HG03457 (cell line): ENCODE measurements around the gene ST14.

Experiments used
- ATAC-seq: cut with Tn5 transposase; IDR thresholded peaks from one replicate; pipeline ENCODE4 v1.9.1; 2021; ENCODE audit warnings: moderate number of reproducible peaks; ENCODE audit not compliant: unreplicated experiment

Gene ST14

GRCh38 chr11:130206141-130206540 lies 46.6 kb downstream of the ST14 start:
- ATAC-seq, result no peak

- ATAC-seq, result no peak
Measured at GRCh38 chr11:130208241-130209127, 48.9 kb downstream of the ST14 start.

GRCh38 chr11:130209128-130209932 lies 49.7 kb downstream of the ST14 start:
- ATAC-seq, result no peak

DNA sequence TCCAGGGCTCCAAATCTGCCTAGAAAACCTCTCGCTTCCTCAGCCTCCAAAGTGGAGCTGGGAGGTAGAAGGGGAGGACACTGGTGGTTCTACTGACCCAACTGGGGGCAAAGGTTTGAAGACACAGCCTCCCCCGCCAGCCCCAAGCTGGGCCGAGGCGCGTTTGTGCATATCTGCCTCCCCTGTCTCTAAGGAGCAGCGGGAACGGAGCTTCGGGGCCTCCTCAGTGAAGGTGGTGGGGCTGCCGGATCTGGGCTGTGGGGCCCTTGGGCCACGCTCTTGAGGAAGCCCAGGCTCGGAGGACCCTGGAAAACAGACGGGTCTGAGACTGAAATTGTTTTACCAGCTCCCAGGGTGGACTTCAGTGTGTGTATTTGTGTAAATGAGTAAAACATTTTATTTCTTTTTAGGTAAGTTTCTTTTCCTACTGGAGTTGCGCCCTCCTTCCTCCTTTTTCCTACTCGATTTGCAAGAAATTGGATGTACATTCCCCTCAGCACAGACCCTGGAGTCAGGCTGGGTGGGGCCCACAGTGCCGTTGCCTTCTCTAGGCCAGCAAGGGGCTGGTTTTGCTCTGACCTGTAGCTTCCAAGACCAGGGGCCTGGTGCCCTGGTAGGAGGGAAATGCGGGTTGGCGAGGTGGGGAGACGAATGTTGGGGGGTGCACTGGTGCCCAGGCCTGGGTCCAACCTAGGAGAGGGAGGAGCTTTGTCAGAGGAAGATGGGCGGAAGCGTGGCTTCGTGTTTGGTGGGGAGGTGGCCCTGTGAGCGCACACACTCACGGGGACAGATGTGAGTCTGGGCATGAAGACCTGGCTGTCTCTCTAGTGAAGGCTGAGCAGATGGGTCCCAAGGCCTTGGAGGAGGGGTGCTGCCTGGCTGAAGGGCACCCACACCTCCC lies 50.6 kb downstream of the ST14 start:
- ATAC-seq, result no peak

GRCh38 chr11:130211144-130211543 lies 51.6 kb downstream of the ST14 start:
- no peak for ATAC-seq

DNA sequence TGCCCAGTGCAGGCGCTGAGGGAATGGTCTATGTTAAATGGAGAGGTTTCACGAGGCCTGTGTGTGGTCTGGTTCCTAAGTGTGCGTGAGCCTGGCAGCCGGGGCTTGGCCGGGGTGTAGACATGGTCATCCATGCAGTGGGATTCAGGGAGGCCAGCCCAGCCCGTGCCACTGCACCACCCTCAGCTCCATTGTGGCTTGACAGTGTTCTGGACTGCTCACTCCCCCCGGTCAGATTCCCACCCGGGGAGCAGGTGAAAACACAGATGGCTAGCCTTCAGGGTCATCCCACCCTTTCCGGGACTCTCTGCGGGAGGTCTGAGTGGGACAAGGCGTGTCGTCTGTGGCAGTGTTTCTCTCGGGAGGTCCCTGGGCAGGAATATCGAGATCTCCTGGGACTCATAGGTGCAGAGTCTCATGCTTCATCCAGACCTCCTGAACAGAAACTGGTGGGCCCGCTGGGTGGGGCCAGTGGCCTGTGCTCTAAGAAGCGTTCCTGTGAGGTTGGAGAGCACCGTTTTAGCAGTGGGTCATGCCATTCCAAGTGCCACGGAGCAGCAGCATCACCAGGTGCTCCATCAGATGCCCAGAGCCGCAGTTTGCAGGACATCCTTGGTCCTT lies 52.3 kb downstream of the ST14 start:
- ATAC-seq, result no peak

DNA sequence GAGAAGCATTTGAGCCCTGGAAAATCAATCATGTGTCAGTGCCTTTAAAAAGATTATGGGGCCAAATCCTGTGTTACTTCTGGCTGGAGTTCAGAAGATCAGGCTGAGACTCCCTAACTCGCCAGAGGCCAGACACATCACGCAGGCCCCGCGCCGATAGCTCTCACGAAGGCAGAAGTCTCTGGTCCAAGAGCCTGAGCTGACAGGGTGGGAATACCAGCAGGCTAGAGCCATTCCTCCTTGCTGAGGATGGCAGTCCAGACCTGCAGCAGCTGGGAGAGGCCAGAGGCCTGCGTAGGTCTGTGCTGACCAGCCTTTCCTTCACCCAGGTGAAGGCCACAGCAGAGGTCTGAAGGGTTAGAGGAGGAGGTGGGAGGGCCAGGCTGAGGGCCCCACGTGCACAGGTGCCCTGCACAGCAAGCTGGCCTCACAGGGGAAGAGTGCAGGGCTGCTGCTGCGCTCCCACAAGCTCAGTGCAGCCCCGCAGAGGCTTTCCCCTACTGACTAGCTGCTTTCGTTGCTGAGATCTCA lies 52.9 kb downstream of the ST14 start:
- no peak for ATAC-seq

DNA sequence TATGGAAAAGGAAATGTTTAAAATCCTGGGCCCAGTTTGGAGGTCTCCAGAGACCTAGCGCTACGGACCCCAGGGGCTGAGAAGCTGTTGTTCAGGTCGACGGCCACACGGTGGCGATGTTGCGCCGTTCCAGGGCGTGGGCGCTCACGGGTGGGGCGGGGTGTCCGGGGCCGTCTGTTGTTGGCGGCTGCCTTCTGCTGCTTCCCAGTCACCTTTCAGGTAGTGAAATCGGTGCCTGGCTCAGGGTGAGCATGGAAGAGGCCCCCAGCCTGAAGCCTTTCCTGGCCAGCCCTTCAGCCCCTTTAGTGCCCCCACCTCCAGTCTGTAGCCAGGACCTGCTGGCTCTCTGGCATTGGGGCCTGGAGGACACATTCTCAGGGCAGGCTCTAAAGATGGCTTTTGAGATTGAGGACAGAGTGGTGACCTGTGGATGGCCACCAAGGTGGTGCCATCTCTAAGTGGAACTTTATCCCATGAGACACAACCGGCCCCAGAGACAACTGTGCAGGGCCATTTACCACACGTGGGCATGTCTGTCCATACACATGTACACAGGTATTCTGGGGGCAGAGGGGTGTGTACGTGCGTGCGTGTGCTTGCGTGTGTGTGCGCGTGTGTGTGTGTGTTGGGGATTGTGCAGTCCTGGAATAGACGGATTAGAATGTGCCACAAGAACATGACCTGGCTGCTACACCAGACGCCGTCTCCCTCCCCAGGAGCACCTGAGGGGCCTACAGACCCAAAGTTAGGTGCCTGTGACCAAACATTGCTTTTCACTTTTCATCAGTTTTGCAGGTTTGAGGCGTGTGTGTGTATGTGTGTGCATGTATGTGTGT lies 53.8 kb downstream of the ST14 start:
- ATAC-seq, result no peak

DNA sequence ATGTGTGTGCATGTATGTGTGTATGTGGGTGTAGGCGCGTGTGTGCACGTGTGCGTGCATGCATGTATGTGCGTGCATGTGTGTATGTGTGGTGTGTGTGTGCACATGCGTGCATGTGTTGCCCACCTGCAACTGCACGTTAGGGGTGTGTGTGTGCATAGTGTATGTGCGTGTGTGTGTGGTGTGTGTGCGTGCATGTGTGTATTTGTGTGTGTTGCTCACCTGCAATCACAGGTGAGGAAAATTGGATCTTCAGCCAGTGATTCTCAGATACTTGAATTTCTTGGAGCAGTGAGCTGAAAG lies 54.3 kb downstream of the ST14 start:
- ATAC-seq, result no peak

DNA sequence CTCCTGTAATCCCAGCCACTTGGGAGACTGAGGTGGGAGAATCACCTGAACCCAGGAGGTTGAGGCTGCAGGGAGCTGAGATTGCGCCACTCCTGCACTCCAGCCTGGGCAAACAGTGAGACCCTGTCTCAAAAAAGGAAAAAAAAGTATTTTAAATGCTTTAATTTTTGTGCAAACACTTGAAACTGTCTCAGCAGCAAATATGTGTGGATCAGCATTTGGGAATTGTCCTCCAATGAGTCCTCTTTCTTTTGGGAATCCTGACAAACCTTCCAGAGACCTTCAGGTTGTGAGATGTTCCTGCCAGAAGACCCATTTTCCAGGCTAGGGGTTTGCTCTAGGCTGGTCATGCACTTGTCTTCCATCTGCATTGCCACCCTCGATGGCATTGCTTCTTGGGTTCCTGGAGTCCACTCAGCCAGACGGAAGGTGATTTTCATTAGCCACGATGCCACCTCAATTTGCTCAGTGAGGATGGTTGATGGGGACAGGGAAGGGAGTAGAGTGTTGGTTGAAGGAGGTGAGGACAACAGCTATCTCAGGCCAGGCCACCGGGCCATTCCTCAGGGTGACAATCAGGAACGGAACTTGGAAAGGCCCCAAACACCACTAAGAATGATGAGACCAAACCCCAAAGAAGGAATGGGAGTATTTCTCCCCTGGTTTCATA lies 55.4 kb downstream of the ST14 start:
- ATAC-seq, result no peak

GRCh38 chr11:130215531-130216220 lies 56.1 kb downstream of the ST14 start:
- no peak for ATAC-seq

GRCh38 chr11:130216221-130216550 lies 56.6 kb downstream of the ST14 start:
- no peak for ATAC-seq

GRCh38 chr11:130216591-130217132 lies 57.1 kb downstream of the ST14 start:
- ATAC-seq, result no peak

GRCh38 chr11:130217133-130218031 lies 57.8 kb downstream of the ST14 start:
- ATAC-seq, result no peak

DNA sequence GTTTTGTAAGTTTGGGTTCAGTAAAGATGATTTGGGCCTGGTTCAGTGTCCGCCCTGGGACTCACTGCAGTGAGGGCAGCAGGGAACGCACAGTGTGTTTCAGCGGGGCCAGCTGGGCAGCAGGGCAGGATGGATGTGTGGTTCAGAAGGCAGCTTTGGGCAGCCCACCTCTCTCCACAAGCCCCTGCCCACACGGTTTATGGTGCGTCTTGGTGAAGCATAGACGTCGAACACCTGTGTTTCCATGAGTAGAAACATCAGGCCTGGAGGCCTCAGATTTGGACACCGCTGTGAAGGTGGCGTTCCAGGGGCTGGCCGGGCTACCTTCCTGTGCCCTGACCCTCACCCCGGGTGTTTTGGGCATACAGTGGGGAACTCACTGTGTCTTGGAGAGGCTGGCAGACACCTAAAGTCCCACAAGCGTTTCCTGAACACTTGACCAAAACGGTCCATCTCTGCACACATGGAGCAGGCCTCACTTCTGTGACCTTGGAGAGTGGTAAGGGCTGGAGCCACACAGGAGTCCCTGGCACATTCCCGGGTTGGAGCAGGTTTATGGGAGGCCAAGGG lies 59.0 kb downstream of the ST14 start:
- ATAC-seq, result no peak

GRCh38 chr11:130219148-130219547 lies 59.6 kb downstream of the ST14 start:
- no peak for ATAC-seq
